ENCODE data around the gene CCDC85C.

DNA sequence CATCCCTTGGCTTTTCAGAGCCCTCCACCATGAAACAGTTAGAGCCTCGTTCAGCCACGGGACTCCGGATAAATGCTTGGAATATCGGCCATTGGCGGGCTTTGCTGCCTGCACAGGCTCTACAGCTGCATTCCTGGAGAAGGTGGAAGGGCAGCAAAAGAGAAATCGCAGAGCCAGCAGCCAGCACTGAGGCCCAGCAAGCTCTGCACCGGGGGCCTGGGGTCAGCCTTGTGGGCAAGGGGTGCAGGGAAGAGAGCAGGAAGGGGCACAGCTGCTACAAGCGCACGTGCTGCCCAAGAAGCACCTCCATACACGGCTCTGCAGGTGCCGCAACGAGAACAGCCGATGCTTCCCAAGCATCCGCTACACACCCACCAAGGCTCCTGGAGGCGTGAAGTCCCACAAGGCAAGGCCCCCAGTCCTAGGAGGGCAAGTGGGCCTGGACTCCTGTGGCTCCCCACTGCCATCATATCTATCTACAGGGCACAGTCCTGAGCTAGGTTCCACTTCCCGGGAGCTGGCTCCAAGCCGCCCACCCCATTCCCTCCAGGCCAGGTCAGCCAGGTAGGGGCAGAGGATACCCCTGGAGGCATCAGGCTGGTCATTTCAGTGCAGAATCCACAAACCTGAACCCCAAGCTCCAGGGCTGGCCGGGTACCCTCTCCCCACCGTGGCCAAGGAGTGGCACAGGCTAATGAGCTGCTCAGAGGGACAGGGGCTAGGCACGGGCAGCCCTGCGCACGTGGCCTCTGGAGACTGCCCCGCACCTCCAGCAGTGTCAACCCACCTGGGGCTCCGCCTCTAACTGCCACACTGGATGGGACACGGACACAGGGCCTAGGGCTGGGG, 82.6 kb downstream of the CCDC85C start:
- TF ChIP-seq, protein P1, sequence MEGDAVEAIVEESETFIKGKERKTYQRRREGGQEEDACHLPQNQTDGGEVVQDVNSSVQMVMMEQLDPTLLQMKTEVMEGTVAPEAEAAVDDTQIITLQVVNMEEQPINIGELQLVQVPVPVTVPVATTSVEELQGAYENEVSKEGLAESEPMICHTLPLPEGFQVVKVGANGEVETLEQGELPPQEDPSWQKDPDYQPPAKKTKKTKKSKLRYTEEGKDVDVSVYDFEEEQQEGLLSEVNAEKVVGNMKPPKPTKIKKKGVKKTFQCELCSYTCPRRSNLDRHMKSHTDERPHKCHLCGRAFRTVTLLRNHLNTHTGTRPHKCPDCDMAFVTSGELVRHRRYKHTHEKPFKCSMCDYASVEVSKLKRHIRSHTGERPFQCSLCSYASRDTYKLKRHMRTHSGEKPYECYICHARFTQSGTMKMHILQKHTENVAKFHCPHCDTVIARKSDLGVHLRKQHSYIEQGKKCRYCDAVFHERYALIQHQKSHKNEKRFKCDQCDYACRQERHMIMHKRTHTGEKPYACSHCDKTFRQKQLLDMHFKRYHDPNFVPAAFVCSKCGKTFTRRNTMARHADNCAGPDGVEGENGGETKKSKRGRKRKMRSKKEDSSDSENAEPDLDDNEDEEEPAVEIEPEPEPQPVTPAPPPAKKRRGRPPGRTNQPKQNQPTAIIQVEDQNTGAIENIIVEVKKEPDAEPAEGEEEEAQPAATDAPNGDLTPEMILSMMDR (IDR thresholded peaks at IDR 0.05; ENCODE audit: low read depth, low read length), result no peak
- TF ChIP-seq EZH2phosphoT487 (IDR thresholded peaks at IDR 0.05; ENCODE audit: low read depth), result no peak
